HPDE6-E6E7 (cell line): ENCODE data around the gene NECTIN3.
A peak's percentile ranks its signal among the peaks of the same experiment; 100 is the strongest.

Source experiments
- DNase-seq: peaks from one replicate; pipeline ENCODE4 v3.0.0; 2011; ENCODE audit warnings: missing footprints; ENCODE audit errors: extremely low spot score

Gene NECTIN3, protein sequence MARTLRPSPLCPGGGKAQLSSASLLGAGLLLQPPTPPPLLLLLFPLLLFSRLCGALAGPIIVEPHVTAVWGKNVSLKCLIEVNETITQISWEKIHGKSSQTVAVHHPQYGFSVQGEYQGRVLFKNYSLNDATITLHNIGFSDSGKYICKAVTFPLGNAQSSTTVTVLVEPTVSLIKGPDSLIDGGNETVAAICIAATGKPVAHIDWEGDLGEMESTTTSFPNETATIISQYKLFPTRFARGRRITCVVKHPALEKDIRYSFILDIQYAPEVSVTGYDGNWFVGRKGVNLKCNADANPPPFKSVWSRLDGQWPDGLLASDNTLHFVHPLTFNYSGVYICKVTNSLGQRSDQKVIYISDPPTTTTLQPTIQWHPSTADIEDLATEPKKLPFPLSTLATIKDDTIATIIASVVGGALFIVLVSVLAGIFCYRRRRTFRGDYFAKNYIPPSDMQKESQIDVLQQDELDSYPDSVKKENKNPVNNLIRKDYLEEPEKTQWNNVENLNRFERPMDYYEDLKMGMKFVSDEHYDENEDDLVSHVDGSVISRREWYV

DNA sequence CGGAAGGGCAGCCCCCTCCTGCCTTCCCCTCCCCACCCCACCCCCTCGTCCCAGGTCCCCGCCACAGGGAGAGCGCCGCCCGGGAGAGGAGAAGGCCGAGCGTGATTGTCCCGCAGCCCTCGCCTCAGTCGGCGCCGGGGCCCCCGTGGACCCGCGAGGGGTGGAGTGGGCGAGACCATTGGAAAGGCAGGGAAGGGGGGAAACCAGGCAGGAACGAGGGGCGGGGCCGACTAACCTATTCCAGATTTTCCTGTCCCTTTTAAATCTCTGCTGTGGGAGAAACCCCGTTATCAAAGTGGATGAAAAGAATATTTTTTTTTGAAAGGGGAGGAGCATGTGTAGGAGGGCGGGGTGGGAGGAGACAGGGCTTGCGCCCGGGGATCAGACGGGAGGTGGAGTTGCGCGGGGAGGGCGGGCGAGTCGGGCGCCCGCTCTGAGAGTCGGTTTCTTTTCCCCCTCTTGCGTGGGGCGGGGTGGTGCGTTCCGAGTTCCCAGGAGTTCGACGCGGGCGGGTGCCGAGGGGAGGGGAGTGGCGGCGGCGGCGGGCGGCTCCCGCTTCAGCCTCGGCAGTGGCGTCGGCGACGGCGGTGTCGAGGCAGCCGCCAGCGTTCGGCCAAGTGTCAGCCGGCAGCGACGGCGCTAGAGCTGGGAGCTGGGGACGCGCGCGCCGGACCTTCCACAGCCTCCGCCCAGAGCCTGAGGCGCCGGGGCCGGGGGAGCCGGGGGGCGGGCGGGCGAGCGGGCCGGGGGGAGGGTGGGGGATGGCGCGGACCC lies at the start of gene NECTIN3:
Gene NECTIN3 (plus strand): TSS at position 560 of the 774 bp plus-strand sequence. CDS start 202 bp downstream, at position 762.
- DNase-seq: peak; percentile 88

DNA sequence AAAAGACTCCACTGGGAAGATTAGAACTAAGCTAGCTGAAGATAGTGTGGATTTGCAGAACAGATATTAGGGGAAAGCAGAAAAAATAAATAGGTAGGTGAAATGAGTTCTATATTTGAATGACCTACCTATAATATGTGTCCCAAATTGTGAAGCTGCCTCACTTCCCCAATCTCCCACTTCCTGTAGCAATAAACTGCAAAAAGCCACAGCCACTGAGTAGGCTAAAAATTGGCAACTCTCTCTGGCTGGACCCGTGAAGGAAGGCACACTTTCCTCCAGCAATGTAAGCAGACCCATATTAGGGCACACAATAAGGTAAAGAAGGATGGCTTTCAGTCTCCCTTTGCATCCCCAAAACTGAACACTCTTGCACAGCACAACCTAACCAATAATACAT lies 43.7 kb upstream of the NECTIN3 start:
- no peak for DNase-seq

DNA sequence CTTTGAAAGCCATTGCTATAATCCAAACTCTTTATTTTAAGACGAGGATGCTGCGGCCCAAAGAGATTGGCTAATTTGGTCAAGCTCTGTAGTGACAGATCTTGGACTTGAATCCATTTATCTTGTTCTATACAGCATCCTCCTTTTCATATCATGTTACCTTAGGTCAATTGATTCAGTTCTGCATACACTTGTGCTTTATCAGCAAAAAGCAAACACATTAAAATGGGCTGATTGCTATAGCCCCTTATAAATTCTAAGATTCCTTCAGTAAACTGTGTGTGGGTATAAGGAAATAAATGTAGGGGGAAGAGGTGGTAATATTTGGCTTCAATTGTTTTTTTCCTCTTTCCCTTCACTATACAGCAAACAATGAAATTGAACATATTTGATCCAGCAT lies 40.1 kb upstream of the NECTIN3 start:
- DNase-seq: no peak

DNA sequence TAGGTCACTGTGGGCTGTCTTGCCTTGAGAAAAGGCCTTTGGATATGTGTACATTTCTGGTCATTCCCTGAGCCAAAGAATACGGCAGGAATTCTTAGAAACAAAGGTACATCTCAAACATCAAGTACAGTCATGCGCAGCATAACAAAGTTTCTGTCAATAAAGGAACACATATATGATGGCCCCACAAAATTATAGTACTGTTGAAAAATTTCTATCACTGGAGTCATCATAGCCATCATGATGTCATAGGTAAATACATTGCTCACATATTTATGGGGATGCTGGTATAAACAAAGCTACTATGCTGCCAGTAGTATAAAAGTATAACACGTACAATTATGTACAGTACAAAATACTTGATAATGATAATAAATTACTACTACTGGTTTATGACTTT lies 38.9 kb upstream of the NECTIN3 start:
- no peak for DNase-seq

DNA sequence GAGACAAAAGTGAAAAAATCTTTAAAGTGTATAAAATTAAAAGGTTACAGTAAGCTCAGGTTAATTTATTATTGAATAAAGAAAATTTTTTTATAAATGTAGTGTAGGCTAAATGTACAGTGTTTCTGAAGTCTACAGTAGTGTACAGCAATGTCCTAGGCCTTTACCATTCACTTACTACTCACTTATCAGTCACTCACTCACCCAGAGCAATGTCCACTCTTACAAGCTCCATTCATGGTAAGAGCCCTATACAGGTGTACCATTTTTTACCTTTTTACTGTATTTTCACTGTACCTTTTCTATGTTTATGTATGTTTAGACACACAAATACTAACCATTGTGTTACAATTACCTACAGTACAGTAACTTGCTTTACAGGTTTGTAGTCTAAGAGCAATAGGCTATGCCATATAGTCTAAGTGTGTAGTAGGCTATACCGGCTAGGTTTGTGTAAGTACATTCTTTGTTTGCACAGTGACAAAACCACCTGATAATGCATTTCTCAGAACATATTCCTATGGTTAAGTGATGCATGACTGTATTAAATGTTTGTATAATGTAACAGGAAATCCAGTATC lies 38.1 kb upstream of the NECTIN3 start:
- no peak for DNase-seq

DNA sequence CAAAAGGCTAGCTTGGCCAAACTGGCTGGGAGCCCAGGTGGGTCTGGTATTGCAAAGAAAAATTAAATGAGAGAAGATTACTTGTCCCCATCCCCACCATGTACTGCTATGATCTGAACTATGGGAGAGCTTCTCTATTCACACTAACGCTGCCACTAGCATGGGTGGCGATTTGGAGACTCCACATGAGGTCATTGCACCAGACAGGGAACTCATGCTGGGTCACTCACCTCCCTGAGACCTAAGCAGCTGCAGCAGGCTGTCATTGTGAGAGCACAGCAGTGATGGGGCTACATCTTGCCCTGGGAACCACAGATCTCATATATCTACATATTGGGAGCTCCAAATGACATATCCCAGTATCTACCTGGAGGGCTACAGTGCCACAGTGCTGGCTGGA lies 36.3 kb upstream of the NECTIN3 start:
- no peak for DNase-seq

DNA sequence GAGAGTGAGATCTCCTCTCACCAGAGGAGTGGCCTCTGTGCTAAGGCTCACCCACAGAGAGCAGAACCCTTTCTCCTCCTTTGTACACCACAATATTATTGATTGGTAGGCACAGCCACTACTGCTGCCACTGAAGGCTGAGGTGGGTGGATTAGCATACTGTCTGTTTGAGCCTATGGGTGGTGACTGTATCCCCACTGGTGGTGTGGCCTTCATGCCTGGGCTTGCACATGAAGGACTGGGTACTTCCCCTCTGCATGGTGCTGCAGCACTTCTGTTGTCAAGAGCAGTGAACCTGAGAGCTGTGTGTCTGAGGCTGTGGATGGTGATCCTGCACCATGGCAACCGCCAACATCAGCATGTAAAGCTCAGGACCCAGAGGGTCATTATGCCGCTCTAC lies 35.7 kb upstream of the NECTIN3 start:
- DNase-seq: no peak

DNA sequence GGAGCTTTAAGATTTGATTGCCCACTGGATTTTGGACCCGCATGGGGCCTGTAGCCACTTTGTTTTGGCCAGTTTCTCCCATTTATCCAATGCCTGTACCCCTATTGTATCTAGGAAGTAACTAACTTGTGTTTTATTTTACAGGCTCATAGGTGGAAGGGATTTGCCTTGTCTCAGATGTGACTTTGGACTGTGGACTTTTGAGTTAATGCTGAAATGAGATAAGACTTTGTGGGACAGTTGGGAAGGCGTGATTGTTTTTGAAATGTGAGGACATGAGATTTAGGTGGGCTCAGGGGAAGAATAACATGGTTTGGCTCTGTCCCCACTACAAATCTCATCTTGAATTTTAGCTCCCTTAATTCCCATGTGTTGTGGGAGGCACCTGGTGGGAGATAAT lies 30.7 kb upstream of the NECTIN3 start:
- no peak for DNase-seq

DNA sequence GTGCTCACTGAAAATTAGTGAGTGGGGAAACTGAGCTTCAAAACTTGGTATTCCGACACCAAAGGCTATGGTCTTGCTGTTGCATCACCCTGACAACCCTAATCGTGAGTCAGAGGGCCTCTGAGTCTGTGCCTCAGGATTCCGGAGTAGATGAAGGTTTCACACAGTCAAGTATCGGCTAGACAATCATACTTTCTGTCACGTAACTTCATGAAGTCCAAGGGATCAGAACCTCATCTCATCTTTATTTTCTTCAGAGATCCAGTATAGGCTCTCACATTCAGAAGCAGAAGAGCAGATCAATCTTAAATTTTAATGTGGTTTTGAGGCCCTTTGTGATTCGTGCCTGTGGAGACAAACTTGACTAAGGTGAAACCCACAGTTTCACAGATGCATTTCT lies 26.1 kb upstream of the NECTIN3 start:
- DNase-seq: no peak

DNA sequence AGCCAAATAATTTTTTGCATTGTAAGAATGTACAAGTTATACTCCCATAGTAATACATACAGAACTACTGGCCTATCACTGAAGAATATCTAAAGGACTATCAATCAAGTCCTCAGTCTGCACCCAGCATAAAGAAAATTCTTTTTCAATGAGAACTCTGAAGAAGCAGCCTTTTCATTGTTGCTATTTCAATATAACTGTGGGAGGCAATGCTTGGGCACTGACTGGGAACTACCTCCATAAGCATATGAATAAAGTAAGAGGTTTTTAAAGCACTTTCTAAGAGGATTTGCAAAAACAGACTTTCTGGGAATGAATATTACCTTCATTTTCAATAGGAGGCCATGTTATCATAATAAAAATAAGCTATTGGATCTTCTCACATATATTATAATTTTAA lies 24.6 kb upstream of the NECTIN3 start:
- no peak for DNase-seq

DNA sequence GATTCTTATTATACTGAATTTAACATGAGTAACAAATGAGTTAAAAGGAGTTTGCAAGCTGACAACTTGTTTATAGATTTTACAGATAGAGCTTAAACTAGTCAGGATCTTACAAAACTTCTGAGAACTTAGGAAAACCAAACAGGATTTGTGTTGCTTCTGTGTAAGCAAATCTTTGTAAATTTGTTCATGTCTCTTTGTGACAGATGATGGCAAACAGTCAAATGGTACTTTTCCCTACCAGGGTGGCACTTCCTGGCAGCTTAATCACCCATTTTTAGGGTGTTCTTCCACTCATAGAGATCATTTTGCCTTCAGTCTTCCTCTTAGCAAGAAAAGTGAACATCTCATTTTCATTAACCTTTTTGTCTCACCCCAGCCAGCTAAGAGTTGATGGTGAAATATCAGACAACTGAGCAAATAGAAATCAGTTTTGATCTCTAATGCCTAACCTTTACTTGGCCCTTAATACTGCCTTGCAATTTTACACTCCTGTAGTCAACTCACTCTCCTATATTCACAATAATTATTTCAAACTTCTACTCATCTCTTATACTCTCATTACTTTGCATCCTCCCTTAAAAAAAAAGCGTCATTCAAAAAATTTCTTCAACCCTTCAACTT lies 23.7 kb upstream of the NECTIN3 start:
- DNase-seq: no peak

DNA sequence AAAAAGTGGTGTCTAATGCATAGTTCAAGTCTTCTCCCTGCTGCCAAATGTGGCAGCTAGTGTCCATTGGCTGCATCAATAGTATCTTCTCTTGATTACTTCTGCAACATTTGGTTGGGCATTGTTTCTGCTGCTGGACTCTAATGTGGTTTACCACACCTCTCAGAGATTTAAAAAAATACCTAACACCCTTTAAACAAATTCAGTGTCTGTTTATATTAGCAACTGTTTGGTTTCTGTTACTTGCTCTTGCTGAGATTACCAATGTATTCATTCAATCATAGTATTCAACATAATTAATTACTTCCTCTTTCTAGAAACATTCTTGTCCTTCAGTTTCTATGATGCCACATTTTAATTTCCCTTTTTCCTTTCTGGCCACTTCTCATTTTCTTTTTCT lies 20.3 kb upstream of the NECTIN3 start:
- DNase-seq: no peak

DNA sequence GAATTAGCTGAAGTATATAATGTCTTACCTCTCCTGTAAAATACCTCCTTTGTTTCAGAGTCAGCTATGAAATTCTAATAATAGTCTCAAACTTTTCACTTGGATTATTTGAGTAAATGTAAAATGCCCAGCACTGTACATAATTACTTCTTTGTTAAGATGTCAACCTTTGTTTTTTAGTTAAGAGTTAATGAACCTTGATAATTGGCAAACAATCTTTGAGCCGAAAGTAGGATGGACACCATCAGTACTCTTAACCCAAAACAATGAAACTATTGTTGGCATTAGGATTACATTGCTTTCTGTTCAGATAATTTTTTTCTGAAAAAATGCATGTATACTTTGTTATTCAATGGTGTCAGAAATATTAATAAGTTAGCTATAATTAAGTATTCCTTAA lies 3.0 kb upstream of the NECTIN3 start:
- no peak for DNase-seq

DNA sequence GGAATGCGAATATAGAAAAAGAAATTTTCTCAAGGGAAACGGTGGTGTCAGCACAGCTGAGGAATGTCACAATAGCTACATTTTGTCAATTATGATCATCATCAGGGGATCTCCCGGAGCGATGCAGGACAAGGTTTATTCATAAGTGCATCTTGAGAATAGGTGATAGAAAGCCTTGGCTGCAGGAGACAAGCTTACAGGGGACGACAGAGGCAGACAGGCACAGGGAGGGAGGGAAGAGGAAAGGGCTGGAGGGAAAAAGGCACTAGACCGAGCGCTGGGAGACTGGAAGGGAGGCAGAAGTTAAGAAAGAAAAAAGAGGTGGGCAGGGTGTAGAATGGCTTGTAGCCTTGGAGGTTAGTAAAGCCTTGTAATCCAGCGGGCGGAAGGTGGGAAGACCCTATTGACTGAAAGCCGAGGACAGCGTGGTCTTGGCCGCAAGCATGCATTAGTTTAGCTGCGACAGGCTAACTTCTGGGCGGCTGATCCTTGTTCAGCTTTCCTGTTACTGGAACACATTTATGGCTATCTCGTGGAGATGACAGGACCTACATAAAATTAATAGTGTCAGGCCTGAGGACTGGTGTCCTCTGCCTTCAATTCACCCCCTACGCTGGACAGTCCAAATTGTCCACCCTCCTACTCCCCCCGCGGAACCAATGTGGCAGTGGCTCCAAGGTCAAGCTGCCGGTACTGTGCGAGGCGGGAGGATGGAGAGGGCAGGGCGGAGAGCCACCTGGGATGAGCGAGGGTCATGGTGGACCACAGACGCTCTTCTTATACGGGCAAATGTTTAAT lies 1.4 kb upstream of the NECTIN3 start:
- no peak for DNase-seq

DNA sequence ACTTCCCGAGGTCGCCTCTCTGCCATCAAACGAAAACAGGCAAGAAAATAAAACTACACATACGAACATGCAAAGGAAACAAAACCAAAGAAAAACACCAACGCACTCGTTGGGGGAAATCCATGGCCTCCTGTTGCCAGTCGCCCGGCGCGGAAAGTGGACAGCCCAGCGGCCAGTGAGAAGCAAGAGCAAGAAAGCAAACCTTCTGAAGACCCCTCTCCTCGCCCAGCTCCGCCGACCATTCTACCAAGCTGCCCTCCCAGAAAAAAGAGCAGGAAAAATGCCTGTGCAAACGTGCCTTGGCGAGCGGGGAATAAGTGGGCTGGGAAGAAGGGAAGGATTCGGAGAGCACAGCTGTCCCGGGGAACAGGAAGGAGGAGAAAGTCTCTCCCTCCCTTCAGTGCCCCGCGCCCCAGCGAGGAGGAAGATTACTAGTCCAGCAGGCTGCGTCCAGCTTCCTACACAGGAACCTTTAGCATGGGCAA lies 802 bp upstream of the NECTIN3 start:
- DNase-seq: peak; percentile 20

DNA sequence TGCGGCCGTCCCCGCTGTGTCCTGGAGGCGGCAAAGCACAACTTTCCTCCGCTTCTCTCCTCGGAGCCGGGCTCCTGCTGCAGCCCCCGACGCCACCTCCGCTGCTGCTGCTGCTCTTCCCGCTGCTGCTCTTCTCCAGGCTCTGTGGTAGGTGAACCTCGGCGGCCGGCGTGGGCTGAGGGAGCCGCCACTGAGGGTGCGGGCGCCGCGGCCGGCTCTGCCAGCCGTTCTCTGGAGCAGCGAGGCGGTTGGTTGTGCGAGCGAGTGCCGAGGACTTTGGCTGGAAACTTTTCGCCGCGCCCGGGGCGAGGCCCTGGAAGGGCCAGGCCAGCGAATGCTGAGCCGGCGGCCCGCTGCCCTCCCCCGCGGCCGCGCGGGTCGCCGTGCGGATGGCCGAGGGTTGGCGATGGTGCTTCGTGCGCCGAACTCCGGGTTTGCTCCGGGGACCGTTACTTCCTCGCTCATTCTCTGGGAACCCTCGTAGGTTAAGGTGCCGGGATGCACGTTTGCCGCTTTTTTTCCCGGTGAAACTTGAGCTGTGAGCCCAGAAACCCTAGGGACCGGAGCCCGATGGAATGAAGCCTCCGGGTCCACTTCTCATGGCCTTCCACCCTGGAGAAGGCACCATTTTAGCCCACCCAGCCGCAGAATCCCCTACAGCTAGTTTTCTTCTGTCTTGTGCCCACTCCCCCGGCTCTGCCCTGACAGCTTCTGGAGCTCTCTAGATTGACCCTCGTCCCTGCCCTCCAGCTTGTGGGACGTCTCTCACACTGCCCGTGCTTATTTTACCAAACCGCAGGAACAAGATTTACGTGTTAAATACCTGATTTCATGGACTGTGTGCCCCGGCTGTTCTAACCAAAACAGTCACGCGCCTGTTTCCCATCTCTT lies 660 bp downstream of the NECTIN3 start:
- peak; percentile 28 for DNase-seq

DNA sequence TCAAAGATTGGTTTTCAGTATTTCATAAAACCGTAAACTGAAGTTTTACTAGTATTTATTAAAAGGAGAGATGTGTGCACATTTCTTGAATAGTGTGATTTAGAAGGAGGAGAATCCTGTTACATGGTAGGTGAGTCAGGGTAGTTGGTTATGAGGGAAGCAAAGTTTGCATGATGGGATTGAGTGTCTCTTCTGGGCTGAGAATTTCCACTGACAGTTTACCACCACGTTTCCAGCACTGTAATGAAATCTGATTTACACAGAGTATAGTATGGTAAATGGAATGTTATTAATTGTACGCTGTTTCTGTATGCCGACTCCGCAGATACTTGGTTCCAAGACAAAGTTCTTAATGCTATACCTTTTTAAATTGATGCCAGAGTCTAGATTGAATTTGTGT lies 1.6 kb downstream of the NECTIN3 start:
- DNase-seq: no peak

DNA sequence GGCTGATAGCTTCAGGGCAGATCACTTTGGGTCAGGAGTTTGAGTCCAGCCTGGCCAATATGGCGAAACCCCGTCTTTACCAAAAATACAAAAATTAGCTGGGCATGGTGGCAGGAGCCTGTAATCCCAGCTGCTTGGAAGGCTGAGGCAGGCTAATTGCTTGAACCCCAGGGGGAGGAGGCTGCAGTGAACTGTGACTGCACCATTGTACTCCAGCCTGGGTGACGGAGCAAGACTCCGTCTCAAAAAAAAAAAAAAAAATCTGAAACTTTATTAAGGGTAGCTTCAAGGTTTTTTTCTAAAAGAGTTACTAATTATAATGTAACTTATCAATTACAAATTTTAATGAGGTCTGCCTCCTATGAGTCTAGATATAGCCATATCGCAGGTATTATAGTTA lies 5.1 kb downstream of the NECTIN3 start:
- DNase-seq: no peak

DNA sequence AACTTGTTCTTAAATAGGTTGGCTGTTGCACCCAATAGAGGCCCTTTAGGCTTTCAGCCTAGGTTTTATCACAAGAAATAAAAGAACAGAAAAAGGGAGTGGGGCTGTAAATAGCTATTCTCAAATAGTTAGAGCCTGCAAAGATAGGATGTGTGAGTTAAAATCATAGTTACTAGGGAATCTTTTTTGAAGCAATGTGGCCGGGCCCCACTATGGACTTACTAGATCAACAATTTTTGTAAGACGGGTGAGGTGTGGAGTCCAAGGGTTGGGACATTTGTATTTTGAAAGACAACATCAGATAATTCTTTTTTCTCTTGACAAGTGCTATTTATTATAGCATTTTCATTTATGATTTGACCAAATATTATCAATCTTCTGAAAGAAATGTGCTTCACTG lies 5.8 kb downstream of the NECTIN3 start:
- no peak for DNase-seq

DNA sequence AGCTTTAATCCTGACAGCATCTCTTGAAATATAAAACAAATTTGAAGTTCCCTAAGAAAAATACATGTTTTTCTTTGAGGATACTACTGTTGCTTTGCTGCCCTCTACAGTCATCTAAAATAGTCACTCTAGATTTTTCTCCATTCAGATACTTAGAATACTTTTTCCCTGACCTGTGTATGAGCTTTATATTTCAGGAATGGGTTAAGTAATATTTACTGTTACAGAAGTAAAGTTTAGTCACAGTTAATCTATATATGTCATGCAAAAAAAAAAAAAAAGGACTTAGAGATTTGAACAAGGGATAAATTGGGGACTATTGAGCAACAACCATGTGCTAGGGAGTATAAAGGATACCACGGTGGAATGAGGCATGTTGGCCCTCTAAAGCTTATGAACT lies 8.8 kb downstream of the NECTIN3 start:
- peak; percentile 10 for DNase-seq
